Sciatic nerve (tissue), 2 donors: Measurements from ENCODE around the gene EAF2. TPM values are rescaled to one million over a fixed set of nuclear protein-coding genes. Genes with fewer than 3 reads are reported as not detected.

Experiments
- ATAC-seq: fragments of 200-7000 bp; cut with Tn5 transposase; one replicate; pipeline ENCODE4 v1.9.1; 2020; ENCODE audit warnings: mild to moderate bottlenecking, moderate library complexity
- DNase-seq: peaks from one replicate; pipeline ENCODE4 v3.0.0-alpha.2; 2020; ENCODE audit warnings: low spot score
- intact Hi-C: fragments of 100-400 bp; cut with DNase I; formaldehyde crosslinking; loops from one replicate; pipeline ENCODE4 v1.14.2; 2022
- total RNA-seq: library from RNA; stranded (reverse); fragmentation: NEBNext Ultra II Directional; extraction: Animal tissue kit (Norgen Biotek cat#: 25700); gene quantifications from one replicate; pipeline ENCODE4 v1.2.1, GENCODE V29; 2021
- donor health status: DM: no; HTN: no; CAD: no.
- donor health status: DM: no; HTN: no; CAD: no.

The EAF2 gene
- 7.1 TPM for total RNA-seq

GRCh38 chr3:121834671-121835464 is at the start of gene EAF2, which contains the start of gene IQCB1:
Gene EAF2 (plus strand): TSS chr3:121835209. CDS start chr3:121835286, 77 bp downstream.
Gene IQCB1 (minus strand): TSS chr3:121835060. CDS start chr3:121828960, 6,100 bp downstream.
- peak; percentile 100 for ATAC-seq
- intact Hi-C loops, result no loop called here
- peak; percentile 98 for DNase-seq

- DNase-seq (no peak), ATAC-seq (no peak)
- intact Hi-C loops, result no loop called here
These were observed 48.5 kb upstream of the EAF2 start for GRCh38 chr3:121786485-121786884.

- no peak for DNase-seq
- intact Hi-C loops, result no loop called here
- ATAC-seq, result no peak
These were observed 41.9 kb upstream of the EAF2 start for GRCh38 chr3:121793078-121793477.

GRCh38 chr3:121794264-121794983 is 40.6 kb upstream of the EAF2 start:
- ATAC-seq (no peak), DNase-seq (no peak)
- intact Hi-C loops, result no loop called here

- intact Hi-C loops, result no loop called here
- DNase-seq (no peak), ATAC-seq (no peak)
These were observed 38.0 kb upstream of the EAF2 start for GRCh38 chr3:121796970-121797369.

GRCh38 chr3:121800906-121801305 is 34.1 kb upstream of the EAF2 start:
- ATAC-seq, result no peak
- no peak for DNase-seq
- intact Hi-C loops, result no loop called here

GRCh38 chr3:121803771-121804320 is 31.2 kb upstream of the EAF2 start:
- intact Hi-C loops, result no loop called here
- ATAC-seq (no peak), DNase-seq (no peak)

- intact Hi-C loops, result no loop called here
- DNase-seq, result no peak
- ATAC-seq, result no peak
These were observed 25.8 kb upstream of the EAF2 start for GRCh38 chr3:121809249-121809648.

- no peak for DNase-seq
- intact Hi-C loops, result no loop called here
- ATAC-seq, result no peak
These were observed 17.3 kb upstream of the EAF2 start for GRCh38 chr3:121817753-121818152.

GRCh38 chr3:121818578-121818977 is 16.4 kb upstream of the EAF2 start:
- ATAC-seq (no peak), DNase-seq (no peak)
- intact Hi-C loops, result no loop called here

- intact Hi-C loops, result no loop called here
- DNase-seq, result no peak
These were observed 15.8 kb upstream of the EAF2 start for GRCh38 chr3:121819236-121819635.

GRCh38 chr3:121821421-121822199 is 13.4 kb upstream of the EAF2 start:
- ATAC-seq, result no peak
- DNase-seq, result no peak
- intact Hi-C loops, result no loop called here

More at GRCh38 chr3:121819236-121819635, 15.8 kb upstream of the EAF2 start:
- ATAC-seq, result no peak

GRCh38 chr3:121822973-121823372 is 12.0 kb upstream of the EAF2 start:
- DNase-seq, result no peak
- no peak for ATAC-seq
- intact Hi-C loops, result no loop called here

GRCh38 chr3:121834157-121834670 is 795 bp upstream of the EAF2 start:
- ATAC-seq (peak; percentile 4), DNase-seq (no peak)
- intact Hi-C loops, result no loop called here

GRCh38 chr3:121835465-121835801 is 424 bp downstream of the EAF2 start:
- ATAC-seq, result peak; percentile 49
- intact Hi-C loops, result no loop called here

GRCh38 chr3:121836064-121836463 is 1.1 kb downstream of the EAF2 start:
- intact Hi-C loops, result no loop called here
- no peak for ATAC-seq
- no peak for DNase-seq

More at GRCh38 chr3:121835465-121835801, 424 bp downstream of the EAF2 start:
- DNase-seq, result no peak

GRCh38 chr3:121836481-121836880 is 1.5 kb downstream of the EAF2 start:
- intact Hi-C loops, result no loop called here
- DNase-seq, result no peak
- no peak for ATAC-seq

- intact Hi-C loops, result no loop called here
- no peak for ATAC-seq
- DNase-seq, result no peak
These were observed 5.0 kb downstream of the EAF2 start for GRCh38 chr3:121839962-121840361.

- intact Hi-C loops, result no loop called here
- no peak for DNase-seq
- no peak for ATAC-seq
These were observed 9.9 kb downstream of the EAF2 start for GRCh38 chr3:121844892-121845291.
